GM21381 (cell line): ENCODE measurements around the gene ZFP57.
"Not testable (repeated sequence)": the region's sequence is repeated elsewhere in the genome, so short reads cannot be mapped to it uniquely, and the experiment has no call there.

Experiments used
- ATAC-seq: cut with Tn5 transposase; IDR thresholded peaks from one replicate; pipeline ENCODE4 v1.9.1; 2021; ENCODE audit warnings: mild to moderate bottlenecking, moderate library complexity; ENCODE audit not compliant: unreplicated experiment

ZFP57 gene

GRCh38 chr6:29696147-29697125 is 15.5 kb upstream of the ZFP57 start:
- ATAC-seq: no peak

- ATAC-seq: no peak
Measured at GRCh38 chr6:29694637-29695036, 13.7 kb upstream of the ZFP57 start.

GRCh38 chr6:29685718-29686326 is 4.9 kb upstream of the ZFP57 start:
- no peak for ATAC-seq

- no peak for ATAC-seq
Measured at GRCh38 chr6:29681811-29682210, 859 bp upstream of the ZFP57 start.

- ATAC-seq: no peak
Measured at GRCh38 chr6:29680416-29680815, 536 bp downstream of the ZFP57 start.

GRCh38 chr6:29679962-29680361 is 990 bp downstream of the ZFP57 start:
- ATAC-seq: no peak

GRCh38 chr6:29678114-29678513 is 2.8 kb downstream of the ZFP57 start:
- no peak for ATAC-seq

GRCh38 chr6:29676981-29677601 is 3.9 kb downstream of the ZFP57 start:
- no peak for ATAC-seq

- no peak for ATAC-seq
Measured at GRCh38 chr6:29675561-29675960, 5.4 kb downstream of the ZFP57 start.

- no peak for ATAC-seq
Measured at GRCh38 chr6:29674008-29674407, 6.9 kb downstream of the ZFP57 start.

- ATAC-seq: no peak
Measured at GRCh38 chr6:29673161-29673560, 7.8 kb downstream of the ZFP57 start.

GRCh38 chr6:29672116-29672515 is 8.8 kb downstream of the ZFP57 start:
- ATAC-seq: not testable (repeated sequence)

GRCh38 chr6:29671026-29671425 is 9.9 kb downstream of the ZFP57 start:
- no peak for ATAC-seq

- no peak for ATAC-seq
Measured at GRCh38 chr6:29667158-29667557, 13.8 kb downstream of the ZFP57 start.

- ATAC-seq: no peak
Measured at GRCh38 chr6:29666826-29667130, 14.2 kb downstream of the ZFP57 start.

- ATAC-seq: no peak
Measured at GRCh38 chr6:29665942-29666825, 14.8 kb downstream of the ZFP57 start.

GRCh38 chr6:29663300-29664042 is 17.5 kb downstream of the ZFP57 start:
- no peak for ATAC-seq

- not testable (repeated sequence) for ATAC-seq
Measured at GRCh38 chr6:29661502-29662141, 19.3 kb downstream of the ZFP57 start.

GRCh38 chr6:29661071-29661470 is 19.9 kb downstream of the ZFP57 start:
- ATAC-seq: no peak

GRCh38 chr6:29656798-29657197 is 24.2 kb downstream of the ZFP57 start, which contains the start of gene MOG:
Gene MOG, plus strand, starts transcription at chr6:29657092. Its CDS starts 118 bp downstream, at chr6:29657210.
- ATAC-seq: no peak
